ENCODE results near the gene SLC6A3. TPM values are rescaled to one million over a fixed set of nuclear protein-coding genes. Genes with fewer than 3 reads are reported as not detected.
"Not testable (repeated sequence)": the region's sequence is repeated elsewhere in the genome, so short reads cannot be mapped to it uniquely, and the experiment has no call there.

Gene SLC6A3
- total RNA-seq, 2 experiments from 2014 or later = not detected

DNA sequence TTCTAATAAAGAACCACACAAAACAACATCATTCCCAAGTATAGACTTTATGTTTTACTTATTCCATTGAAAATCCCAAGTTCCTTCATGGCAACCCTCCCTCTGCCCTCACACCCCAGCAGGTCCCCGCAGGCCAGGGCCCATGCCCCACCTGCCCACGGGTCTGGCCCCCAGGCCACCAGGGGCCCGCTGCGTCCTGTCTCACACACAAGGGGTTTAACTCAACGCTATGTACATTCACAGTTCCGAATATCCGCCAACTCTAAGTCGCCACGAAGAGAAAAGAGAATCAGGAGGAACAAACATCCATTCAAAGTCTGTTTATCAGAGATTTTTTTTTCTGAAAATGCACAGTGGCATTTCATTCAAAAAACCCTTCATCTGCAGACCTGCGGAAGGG lies 16.2 kb upstream of the SLC6A3 start:
- Mint-ChIP-seq H3K36me3 (ENCODE audit: low read depth) (peaks cover 39% of the 10 kb centered on the region), H3K9me3 (peaks cover 11% of the 10 kb centered on the region), H3K4me3 (no peak overlapping the region), H3K4me1 (ENCODE audit: low read depth) (no peaks in the 10 kb centered on the region), H3K27me3 (no peaks in the 10 kb centered on the region), H3K27ac (no peak overlapping the region)
- POLR2A ChIA-PET = no interaction called here
- CTCF ChIA-PET = no interaction called here
- ATAC-seq (no peak), DNase-seq (no peak)
- TF ChIP-seq, protein P1, sequence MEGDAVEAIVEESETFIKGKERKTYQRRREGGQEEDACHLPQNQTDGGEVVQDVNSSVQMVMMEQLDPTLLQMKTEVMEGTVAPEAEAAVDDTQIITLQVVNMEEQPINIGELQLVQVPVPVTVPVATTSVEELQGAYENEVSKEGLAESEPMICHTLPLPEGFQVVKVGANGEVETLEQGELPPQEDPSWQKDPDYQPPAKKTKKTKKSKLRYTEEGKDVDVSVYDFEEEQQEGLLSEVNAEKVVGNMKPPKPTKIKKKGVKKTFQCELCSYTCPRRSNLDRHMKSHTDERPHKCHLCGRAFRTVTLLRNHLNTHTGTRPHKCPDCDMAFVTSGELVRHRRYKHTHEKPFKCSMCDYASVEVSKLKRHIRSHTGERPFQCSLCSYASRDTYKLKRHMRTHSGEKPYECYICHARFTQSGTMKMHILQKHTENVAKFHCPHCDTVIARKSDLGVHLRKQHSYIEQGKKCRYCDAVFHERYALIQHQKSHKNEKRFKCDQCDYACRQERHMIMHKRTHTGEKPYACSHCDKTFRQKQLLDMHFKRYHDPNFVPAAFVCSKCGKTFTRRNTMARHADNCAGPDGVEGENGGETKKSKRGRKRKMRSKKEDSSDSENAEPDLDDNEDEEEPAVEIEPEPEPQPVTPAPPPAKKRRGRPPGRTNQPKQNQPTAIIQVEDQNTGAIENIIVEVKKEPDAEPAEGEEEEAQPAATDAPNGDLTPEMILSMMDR (IDR thresholded peaks at IDR 0.05) = no peak
- intact Hi-C loops (cut with micrococcal nuclease) = no loop called here

DNA sequence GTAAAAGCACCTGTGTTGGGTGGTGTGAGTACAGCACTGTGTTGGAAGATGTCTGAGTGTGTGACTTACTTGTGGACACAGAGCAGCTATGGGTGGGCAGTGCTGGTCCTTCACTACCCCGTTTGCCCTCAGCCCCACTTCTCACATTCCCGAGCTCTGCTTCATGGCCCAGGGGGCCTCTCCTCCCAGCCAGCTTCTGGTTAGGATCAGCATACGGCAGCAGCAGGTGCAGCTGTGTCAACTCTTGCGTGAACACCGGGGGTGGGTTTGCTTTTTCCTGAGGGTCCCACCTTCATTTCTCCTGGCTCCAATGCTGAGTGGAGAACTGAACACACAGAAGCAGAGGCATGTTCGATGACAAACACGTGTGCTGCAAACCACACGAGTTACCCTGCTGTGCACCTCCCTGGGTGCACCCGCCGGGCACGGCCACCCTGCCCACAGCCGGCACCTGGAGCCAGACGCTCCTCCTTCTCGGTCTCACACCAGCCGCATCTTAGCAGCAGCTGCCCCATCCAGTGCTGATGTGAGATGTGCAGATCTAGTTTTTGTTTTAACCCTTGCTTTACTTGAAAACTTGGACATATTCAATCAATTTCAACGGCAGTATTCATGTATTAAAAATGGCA lies 14.9 kb upstream of the SLC6A3 start:
- intact Hi-C loops (cut with micrococcal nuclease) = no loop called here
- Mint-ChIP-seq H3K4me1 (ENCODE audit: low read depth) (no peaks in the 10 kb centered on the region), H3K4me3 (no peak overlapping the region), H3K36me3 (ENCODE audit: low read depth) (peaks cover 28% of the 10 kb centered on the region), H3K27ac (no peak overlapping the region), H3K27me3 (no peaks in the 10 kb centered on the region), H3K9me3 (peaks cover 9% of the 10 kb centered on the region)
- CTCF ChIA-PET = no interaction called here
- DNase-seq (no peak), ATAC-seq (no peak)
- TF ChIP-seq, protein P1 (IDR thresholded peaks at IDR 0.05) = no peak
- POLR2A ChIA-PET = interaction anchor here (0.6 kb wide), 1 partner anchor 9 kb away, joined by 3 read pairs; no protein-coding TSS in a partner anchor

DNA sequence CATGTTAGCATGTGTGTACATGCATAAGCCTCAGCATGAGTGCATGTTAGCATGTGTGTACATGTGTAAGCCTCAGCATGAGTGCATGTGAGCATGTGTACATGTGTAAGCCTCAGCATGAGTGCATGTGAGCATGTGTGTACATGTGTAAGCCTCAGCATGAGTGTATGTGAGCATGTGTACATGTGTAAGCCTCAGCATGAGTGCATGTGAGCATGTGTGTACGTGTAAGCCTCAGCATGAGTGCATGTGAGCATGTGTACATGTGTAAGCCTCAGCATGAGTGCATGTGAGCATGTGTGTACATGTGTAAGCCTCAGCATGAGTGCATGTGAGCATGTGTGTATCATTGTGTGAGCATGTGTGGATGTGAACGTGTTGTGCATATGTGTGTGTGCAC lies 14.2 kb upstream of the SLC6A3 start:
- ATAC-seq = not testable (repeated sequence)

DNA sequence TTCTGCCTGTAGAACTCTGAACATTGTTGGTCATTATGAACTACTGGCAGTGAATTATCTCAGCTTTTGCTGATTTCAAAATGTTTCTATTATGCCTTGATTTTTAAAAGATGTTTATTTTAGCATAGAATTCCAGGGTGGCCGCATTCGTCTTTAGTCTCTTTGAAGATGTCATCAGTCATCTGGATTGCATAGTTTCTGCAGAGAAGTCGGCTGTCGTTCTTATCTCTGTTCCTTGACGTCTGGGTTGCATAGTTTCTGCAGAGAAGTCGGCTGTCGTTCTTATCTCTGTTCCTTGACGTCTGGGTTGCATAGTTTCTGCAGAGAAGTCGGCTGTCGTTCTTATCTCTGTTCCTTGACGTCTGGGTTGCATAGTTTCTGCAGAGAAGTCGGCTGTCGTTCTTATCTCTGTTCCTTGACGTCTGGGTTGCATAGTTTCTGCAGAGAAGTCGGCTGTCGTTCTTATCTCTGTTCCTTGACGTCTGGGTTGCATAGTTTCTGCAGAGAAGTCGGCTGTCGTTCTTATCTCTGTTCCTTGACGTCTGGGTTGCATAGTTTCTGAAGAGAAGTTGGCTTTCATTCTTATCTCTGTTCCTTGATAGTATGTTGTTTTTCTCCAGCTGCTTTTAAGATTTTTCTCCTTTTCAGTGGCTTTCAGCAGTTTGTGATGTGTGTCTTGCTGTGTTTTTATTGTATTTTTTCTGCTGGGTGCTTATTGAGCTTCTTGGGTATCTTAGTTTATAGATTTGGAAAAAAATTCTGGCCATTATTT lies 11.1 kb upstream of the SLC6A3 start:
- H3K36me3 Mint-ChIP-seq (ENCODE audit: low read depth); intact Hi-C loops (cut with micrococcal nuclease); H3K4me3 Mint-ChIP-seq; DNase-seq; ATAC-seq; POLR2A ChIA-PET; H3K4me1 Mint-ChIP-seq (ENCODE audit: low read depth); H3K27ac Mint-ChIP-seq: not testable (repeated sequence)
- Mint-ChIP-seq H3K27me3 (peaks cover 19% of the 10 kb centered on the region), H3K9me3 (peaks cover 19% of the 10 kb centered on the region)
- CTCF ChIA-PET = interaction anchor here (1.3 kb wide), 1 partner anchor 76 kb away, joined by 3 read pairs; no protein-coding TSS in a partner anchor

More for the DNA sequence above, 14.2 kb upstream of the SLC6A3 start:
- H3K27ac Mint-ChIP-seq; intact Hi-C loops (cut with micrococcal nuclease); CTCF ChIA-PET; DNase-seq; H3K4me3 Mint-ChIP-seq; H3K27me3 Mint-ChIP-seq; H3K4me1 Mint-ChIP-seq (ENCODE audit: low read depth); H3K9me3 Mint-ChIP-seq: not testable (repeated sequence)
- H3K36me3 Mint-ChIP-seq (ENCODE audit: low read depth) = peaks cover 21% of the 10 kb centered on the region
- POLR2A ChIA-PET = interaction anchor here (0.6 kb wide), 1 partner anchor 10 kb away, joined by 3 read pairs; no protein-coding TSS in a partner anchor

DNA sequence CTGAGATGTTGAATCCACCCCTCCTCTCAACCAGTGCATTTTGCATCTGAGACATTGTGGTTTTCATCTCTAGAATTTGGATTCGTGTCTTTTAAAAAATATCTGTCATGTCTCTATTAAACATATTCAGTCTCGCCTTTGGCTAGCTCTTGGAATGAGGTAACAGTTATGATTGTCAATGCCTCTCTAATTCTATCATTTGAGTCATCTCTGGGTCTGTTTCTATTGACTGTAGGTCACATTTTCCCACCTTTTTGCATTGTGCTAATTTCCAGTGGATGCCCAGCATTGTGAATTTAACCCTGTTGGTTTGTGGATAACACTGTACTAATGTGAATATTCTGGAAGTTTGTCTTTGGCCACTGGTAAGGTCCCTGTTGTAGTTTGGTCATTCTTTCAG lies 8.4 kb upstream of the SLC6A3 start:
- DNase-seq (no peak), ATAC-seq (no peak)
- H3K4me3 Mint-ChIP-seq = no peak overlapping the region
- intact Hi-C loops (cut with micrococcal nuclease) = no loop called here
- H3K36me3 Mint-ChIP-seq (ENCODE audit: low read depth) = no peaks in the 10 kb centered on the region
- no peak overlapping the region for H3K27ac Mint-ChIP-seq
- peaks cover 25% of the 10 kb centered on the region for H3K27me3 Mint-ChIP-seq
- POLR2A ChIA-PET = interaction anchor here (0.7 kb wide), 1 partner anchor 369 kb away, joined by 3 read pairs; no protein-coding TSS in a partner anchor
- peaks cover 6% of the 10 kb centered on the region for H3K4me1 Mint-ChIP-seq (ENCODE audit: low read depth)
- CTCF ChIA-PET = interaction anchor here (0.6 to 2.6 kb wide), 2 partner anchors 191 to 505 kb away, joined by 3 to 9 read pairs; no protein-coding TSS in a partner anchor
- TF ChIP-seq, protein P1 (IDR thresholded peaks at IDR 0.05) = no peak
- H3K9me3 Mint-ChIP-seq = peaks cover 19% of the 10 kb centered on the region
